GM12878 (cell line): ENCODE data around the gene RABEP1.

Experiments
- CTCF ChIP-seq, 3 experiments: IDR thresholded peaks in 2 of 3; conservative IDR thresholded peaks in 1 of 3; 2 replicates each; pipeline ENCODE4 v1.5.1; 2011; ENCODE audit warnings: low read depth in 3 of 3, low read length in 3 of 3, mild to moderate bottlenecking in 3 of 3, control low read depth in 2 of 3, moderate library complexity in 2 of 3, inconsistent platforms in 1 of 3, mixed read lengths in 1 of 3; ENCODE audit not compliant: control insufficient read depth in 2 of 3, insufficient read depth in 1 of 3; ENCODE audit errors: extremely low read depth in 1 of 3
- SP1 ChIP-seq: IDR thresholded peaks from one replicate; pipeline ENCODE4 v1.6.1; 2011; ENCODE audit warnings: low read depth, low read length
- WRNIP1 ChIP-seq: IDR thresholded peaks from 2 replicates; pipeline ENCODE4 v1.6.1; 2011; ENCODE audit warnings: low read depth, low read length, improper control_type of control experiment, borderline replicate concordance
- TF ChIP-seq, protein P1 (sequence below): IDR thresholded peaks from 2 replicates; pipeline ENCODE4 v1.6.1; 2011; ENCODE audit warnings: borderline replicate concordance, low read depth, mild to moderate bottlenecking, moderate library complexity, low read length; ENCODE audit not compliant: insufficient read depth, poor library complexity, severe bottlenecking

DNA sequence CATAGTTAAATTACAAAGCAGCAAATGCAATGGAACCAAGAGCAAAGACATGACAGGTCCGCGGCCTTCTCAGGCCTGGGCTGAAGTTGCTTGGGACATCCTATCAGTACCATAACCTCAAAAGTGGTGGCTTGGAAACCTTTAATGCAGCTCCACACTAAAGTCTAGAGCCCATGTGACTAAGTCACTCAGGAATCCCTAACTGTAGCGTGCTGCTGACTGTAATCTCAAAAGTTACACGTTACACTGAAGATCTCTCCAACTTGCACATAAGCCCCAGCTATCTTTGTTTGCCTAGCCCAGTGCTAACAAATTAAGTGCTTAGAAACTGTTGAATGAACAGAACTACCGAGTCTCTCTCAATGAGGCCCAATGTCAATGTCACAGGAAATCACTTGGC lies 109.6 kb downstream of the RABEP1 start:
- TF ChIP-seq SP1 (no peak), CTCF (IDR thresholded peaks at IDR 0.05 in 2 of 3, conservative IDR thresholded peaks at IDR 0.05 in 1 of 3; ENCODE audit: control insufficient read depth in 2 of 3, extremely low read depth in 1 of 3, insufficient read depth in 1 of 3, low read depth in 3 of 3, low read length in 3 of 3) (no peak), WRNIP1 (no peak)
- TF ChIP-seq, protein P1, sequence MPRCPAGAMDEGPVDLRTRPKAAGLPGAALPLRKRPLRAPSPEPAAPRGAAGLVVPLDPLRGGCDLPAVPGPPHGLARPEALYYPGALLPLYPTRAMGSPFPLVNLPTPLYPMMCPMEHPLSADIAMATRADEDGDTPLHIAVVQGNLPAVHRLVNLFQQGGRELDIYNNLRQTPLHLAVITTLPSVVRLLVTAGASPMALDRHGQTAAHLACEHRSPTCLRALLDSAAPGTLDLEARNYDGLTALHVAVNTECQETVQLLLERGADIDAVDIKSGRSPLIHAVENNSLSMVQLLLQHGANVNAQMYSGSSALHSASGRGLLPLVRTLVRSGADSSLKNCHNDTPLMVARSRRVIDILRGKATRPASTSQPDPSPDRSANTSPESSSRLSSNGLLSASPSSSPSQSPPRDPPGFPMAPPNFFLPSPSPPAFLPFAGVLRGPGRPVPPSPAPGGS = no peak
